DOHH2 (cell line): ENCODE results near the gene NOCT.
A peak's percentile ranks its signal among the peaks of the same experiment; 100 is the strongest.

Experiments used
- H3F3A ChIP-seq: fragments of 200-600 bp; sonication (generic), shearing (Covaris generic); 2 replicates; pipeline ENCODE4 v1.6.0; 2016; ENCODE audit warnings: antibody characterized with exemption, mild to moderate bottlenecking; ENCODE audit not compliant: control insufficient read depth, insufficient read depth
- H3K27ac ChIP-seq: fragments of 200-600 bp; sonication (generic); 2 replicates; pipeline ENCODE4 v1.5.1; 2014; ENCODE audit warnings: low read depth, mild to moderate bottlenecking, low read length, moderate library complexity
- H3K27me3 ChIP-seq: fragments of 200-600 bp; sonication (generic); 2 replicates; pipeline ENCODE4 v1.6.1; 2014; ENCODE audit warnings: mild to moderate bottlenecking, low read length, mixed read lengths; ENCODE audit not compliant: control insufficient read depth
- H3K36me3 ChIP-seq: fragments of 200-600 bp; sonication (generic); 2 replicates; pipeline ENCODE4 v1.6.1; 2014; ENCODE audit warnings: mild to moderate bottlenecking, low read length, moderate library complexity, mixed read lengths; ENCODE audit not compliant: control insufficient read depth
- H3K4me1 ChIP-seq: fragments of 200-600 bp; sonication (generic); 2 replicates; pipeline ENCODE4 v1.6.1; 2014; ENCODE audit warnings: mild to moderate bottlenecking, low read length, mixed read lengths; ENCODE audit not compliant: control insufficient read depth
- H3K4me2 ChIP-seq: fragments of 200-600 bp; sonication (generic); 2 replicates; pipeline ENCODE4 v1.6.0; 2014; ENCODE audit warnings: mild to moderate bottlenecking, low read length, moderate library complexity
- H3K4me3 ChIP-seq: fragments of 200-600 bp; sonication (generic); 2 replicates; pipeline ENCODE4 v1.5.1; 2014; ENCODE audit warnings: mild to moderate bottlenecking, low read length, mixed read lengths
- H3K79me2 ChIP-seq: fragments of 200-600 bp; sonication (generic); 2 replicates; pipeline ENCODE4 v1.6.1; 2014; ENCODE audit warnings: mild to moderate bottlenecking, low read length, mixed read lengths; ENCODE audit not compliant: control insufficient read depth
- H3K9me2 ChIP-seq: fragments of 200-600 bp; sonication (generic); replicated peaks from 2 replicates; pipeline ENCODE4 v1.6.1; 2014; ENCODE audit warnings: mild to moderate bottlenecking, low read length, mixed read lengths; ENCODE audit not compliant: control insufficient read depth
- H3K9me3 ChIP-seq: fragments of 200-600 bp; sonication (generic); 2 replicates; pipeline ENCODE4 v1.6.1; 2014; ENCODE audit warnings: antibody characterized with exemption, low read length, mixed read lengths; ENCODE audit not compliant: control insufficient read depth, insufficient read depth
- H4K20me1 ChIP-seq: fragments of 200-600 bp; sonication (generic); 2 replicates; pipeline ENCODE4 v1.6.0; 2014; ENCODE audit warnings: low read depth, mild to moderate bottlenecking, antibody characterized with exemption, low read length, moderate library complexity; ENCODE audit not compliant: control insufficient read depth, insufficient read depth
- CTCF ChIP-seq: fragments of 200-600 bp; sonication (generic); IDR thresholded peaks from one replicate; pipeline ENCODE4 v1.5.1; 2014; ENCODE audit warnings: antibody characterized with exemption, mild to moderate bottlenecking, low read depth, low read length; ENCODE audit not compliant: poor library complexity, severe bottlenecking
- EZH2phosphoT487 ChIP-seq: fragments of 200-600 bp; sonication (generic); IDR thresholded peaks from 2 replicates; pipeline ENCODE4 v1.6.1; 2017; ENCODE audit warnings: borderline replicate concordance, mild to moderate bottlenecking, antibody characterized with exemption, low read length, moderate library complexity, mixed read lengths

Gene NOCT

GRCh38 chr4:138975225-138975624 is 40.4 kb upstream of the NOCT start:
- H3K79me2 ChIP-seq: no peaks in the 10 kb centered on the region
- H4K20me1 ChIP-seq: no peaks in the 10 kb centered on the region
- TF ChIP-seq EZH2phosphoT487 (no peak), CTCF (no peak)
- no peak overlapping the region for H3K4me2 ChIP-seq
- H3F3A ChIP-seq: peaks cover 3% of the 10 kb centered on the region; the same call in 1 of the 2 replicates
- H3K4me1 ChIP-seq: peaks cover 23% of the 10 kb centered on the region
- H3K36me3 ChIP-seq: no peaks in the 10 kb centered on the region
- H3K9me2 ChIP-seq: no peaks in the 10 kb centered on the region
- H3K27me3 ChIP-seq: no peaks in the 10 kb centered on the region
- H3K27ac ChIP-seq: no peak overlapping the region
- no peaks in the 10 kb centered on the region for H3K9me3 ChIP-seq
- no peak overlapping the region for H3K4me3 ChIP-seq

GRCh38 chr4:138976526-138976925 is 39.1 kb upstream of the NOCT start:
- TF ChIP-seq EZH2phosphoT487 (no peak), CTCF (no peak)
- peaks cover 23% of the 10 kb centered on the region for H3K4me1 ChIP-seq

GRCh38 chr4:138977524-138977923 is 38.1 kb upstream of the NOCT start:
- peaks cover 3% of the 10 kb centered on the region; the same call in 1 of the 2 replicates for H3F3A ChIP-seq
- no peaks in the 10 kb centered on the region for H3K36me3 ChIP-seq
- no peaks in the 10 kb centered on the region for H3K27me3 ChIP-seq
- no peaks in the 10 kb centered on the region for H3K9me2 ChIP-seq
- peaks cover 23% of the 10 kb centered on the region for H3K4me1 ChIP-seq
- peak overlapping the region; percentile 61 for H3K4me3 ChIP-seq
- TF ChIP-seq CTCF (no peak), EZH2phosphoT487 (no peak)
- no peaks in the 10 kb centered on the region for H4K20me1 ChIP-seq
- H3K9me3 ChIP-seq: no peaks in the 10 kb centered on the region
- H3K27ac ChIP-seq: peak overlapping the region; percentile 50
- no peaks in the 10 kb centered on the region for H3K79me2 ChIP-seq
- peak overlapping the region; percentile 86 for H3K4me2 ChIP-seq

More at GRCh38 chr4:138976526-138976925, 39.1 kb upstream of the NOCT start:
- Histone ChIP-seq H3K27ac (no peak overlapping the region), H3F3A (peaks cover 3% of the 10 kb centered on the region; the same call in 1 of the 2 replicates), H3K27me3 (no peaks in the 10 kb centered on the region), H3K9me3 (no peaks in the 10 kb centered on the region), H3K4me2 (no peak overlapping the region), H3K36me3 (no peaks in the 10 kb centered on the region), H3K9me2 (no peaks in the 10 kb centered on the region), H3K79me2 (no peaks in the 10 kb centered on the region), H4K20me1 (no peaks in the 10 kb centered on the region), H3K4me3 (no peak overlapping the region)

- H3K9me2 ChIP-seq: no peaks in the 10 kb centered on the region
- no peaks in the 10 kb centered on the region for H3K9me3 ChIP-seq
- H3F3A ChIP-seq: peaks cover 3% of the 10 kb centered on the region; the same call in 1 of the 2 replicates
- H3K79me2 ChIP-seq: no peaks in the 10 kb centered on the region
- no peaks in the 10 kb centered on the region for H3K27me3 ChIP-seq
- peak overlapping the region; percentile 50 for H3K27ac ChIP-seq
- H4K20me1 ChIP-seq: no peaks in the 10 kb centered on the region
- TF ChIP-seq EZH2phosphoT487 (no peak), CTCF (no peak)
- H3K4me2 ChIP-seq: peak overlapping the region; percentile 86
- peaks cover 23% of the 10 kb centered on the region for H3K4me1 ChIP-seq
- H3K4me3 ChIP-seq: peak overlapping the region; percentile 61
- no peaks in the 10 kb centered on the region for H3K36me3 ChIP-seq
These were observed 37.5 kb upstream of the NOCT start for GRCh38 chr4:138978028-138978585.
